ENCODE measurements around the gene IL13RA1. TPM values are rescaled to one million over a fixed set of nuclear protein-coding genes. Genes with fewer than 3 reads are reported as not detected.

Gene IL13RA1
- total and polyA plus RNA-seq, 2 of the 13 experiments (the other 11 are each of a cell fraction or from before 2014, with no cell fraction given): 56.6 to 73.5 TPM

- TF ChIP-seq SP1 (IDR thresholded peaks at IDR 0.05) (no peak), SP1 (CRISPR knock-in tag; IDR thresholded peaks at IDR 0.05) (peak; percentile 50; the same call in 1 of the 2 replicates), FOSL2 (CRISPR knock-in tag; IDR thresholded peaks at IDR 0.05) (peak; percentile 62), HOXA7 (CRISPR knock-in tag; IDR thresholded peaks at IDR 0.05) (no peak), KLF12 (CRISPR knock-in tag; IDR thresholded peaks at IDR 0.05; ENCODE audit: borderline replicate concordance) (no peak; the same call in 1 of the 2 replicates), ZBTB7A (CRISPR knock-in tag; IDR thresholded peaks at IDR 0.05) (no peak), KDM4B (CRISPR knock-in tag; IDR thresholded peaks at IDR 0.05) (no peak), GABPB1 (CRISPR knock-in tag; IDR thresholded peaks at IDR 0.05) (peak; percentile 59; the same call in 1 of the 2 replicates), ZNF768 (CRISPR knock-in tag; IDR thresholded peaks at IDR 0.05) (peak; percentile 11; the same call in 1 of the 2 replicates), ELF1 (CRISPR knock-in tag; IDR thresholded peaks at IDR 0.05) (no peak), ZNF44 (CRISPR knock-in tag; IDR thresholded peaks at IDR 0.05) (no peak), KMT2B (CRISPR knock-in tag; IDR thresholded peaks at IDR 0.05) (peak; percentile 34; the same call in 1 of the 2 replicates), ZC3H4 (CRISPR knock-in tag; IDR thresholded peaks at IDR 0.05; ENCODE audit: borderline replicate concordance) (no peak), ZFP90 (CRISPR knock-in tag; IDR thresholded peaks at IDR 0.05; ENCODE audit: borderline replicate concordance) (no peak), HIC2 (CRISPR knock-in tag; IDR thresholded peaks at IDR 0.05; ENCODE audit: low read depth) (peak; percentile 69; the same call in 1 of the 2 replicates), CBFB (CRISPR knock-in tag; IDR thresholded peaks at IDR 0.05) (no peak), TAF1 (CRISPR knock-in tag; IDR thresholded peaks at IDR 0.05) (peak; percentile 53; the same call in 1 of the 2 replicates), AKAP8 (CRISPR knock-in tag; IDR thresholded peaks at IDR 0.05) (no peak), SMAD3 (CRISPR knock-in tag; IDR thresholded peaks at IDR 0.05) (no peak), PBX2 (CRISPR knock-in tag; IDR thresholded peaks at IDR 0.05) (no peak), ZNF781 (CRISPR knock-in tag; IDR thresholded peaks at IDR 0.05; ENCODE audit: borderline replicate concordance, not compliant biosample characterization) (no peak), ZNF263 (CRISPR knock-in tag; IDR thresholded peaks at IDR 0.05) (no peak), TRIM24 (CRISPR knock-in tag; IDR thresholded peaks at IDR 0.05) (no peak), ZNF549 (CRISPR knock-in tag; IDR thresholded peaks at IDR 0.05) (no peak), ZNF350 (CRISPR knock-in tag; IDR thresholded peaks at IDR 0.05; ENCODE audit: borderline replicate concordance, low read depth) (no peak), ZNF773 (CRISPR knock-in tag; IDR thresholded peaks at IDR 0.05; ENCODE audit: borderline replicate concordance) (no peak), MYNN (CRISPR knock-in tag; IDR thresholded peaks at IDR 0.05; ENCODE audit: low read depth) (no peak), ZSCAN22 (CRISPR knock-in tag; IDR thresholded peaks at IDR 0.05) (no peak), REL (CRISPR knock-in tag; conservative IDR thresholded peaks at IDR 0.05) (no peak), ZNF883 (CRISPR knock-in tag; IDR thresholded peaks at IDR 0.05; ENCODE audit: not compliant biosample characterization) (no peak), ZNF335 (CRISPR knock-in tag; IDR thresholded peaks at IDR 0.05) (no peak)
Measured at GRCh38 chrX:118726887-118727685, at the start of gene IL13RA1 (continued).
